Retinal pigment epithelial cell (primary cell): ENCODE results near the gene CEACAM21.
A peak's percentile ranks its signal among the peaks of the same experiment; 100 is the strongest.

ENCODE experiments used
- DNase-seq: peaks from one replicate; pipeline ENCODE4 v3.0.0-alpha.2; 2010; ENCODE audit warnings: low read depth
- H3K4me3 ChIP-seq: 2 replicates; pipeline ENCODE4 v1.5.1; 2011; ENCODE audit warnings: mild to moderate bottlenecking, low read length, control low read depth, moderate library complexity
- TF ChIP-seq, protein P1 (sequence below): conservative IDR thresholded peaks from 2 replicates; pipeline ENCODE4 v1.5.1; 2011; ENCODE audit warnings: low read depth, low read length, control low read depth, inconsistent platforms

CEACAM21 gene

GRCh38 chr19:41531438-41532311 lies 44.3 kb upstream of the CEACAM21 start:
- H3K4me3 ChIP-seq = no peak overlapping the region
- TF ChIP-seq, protein P1, sequence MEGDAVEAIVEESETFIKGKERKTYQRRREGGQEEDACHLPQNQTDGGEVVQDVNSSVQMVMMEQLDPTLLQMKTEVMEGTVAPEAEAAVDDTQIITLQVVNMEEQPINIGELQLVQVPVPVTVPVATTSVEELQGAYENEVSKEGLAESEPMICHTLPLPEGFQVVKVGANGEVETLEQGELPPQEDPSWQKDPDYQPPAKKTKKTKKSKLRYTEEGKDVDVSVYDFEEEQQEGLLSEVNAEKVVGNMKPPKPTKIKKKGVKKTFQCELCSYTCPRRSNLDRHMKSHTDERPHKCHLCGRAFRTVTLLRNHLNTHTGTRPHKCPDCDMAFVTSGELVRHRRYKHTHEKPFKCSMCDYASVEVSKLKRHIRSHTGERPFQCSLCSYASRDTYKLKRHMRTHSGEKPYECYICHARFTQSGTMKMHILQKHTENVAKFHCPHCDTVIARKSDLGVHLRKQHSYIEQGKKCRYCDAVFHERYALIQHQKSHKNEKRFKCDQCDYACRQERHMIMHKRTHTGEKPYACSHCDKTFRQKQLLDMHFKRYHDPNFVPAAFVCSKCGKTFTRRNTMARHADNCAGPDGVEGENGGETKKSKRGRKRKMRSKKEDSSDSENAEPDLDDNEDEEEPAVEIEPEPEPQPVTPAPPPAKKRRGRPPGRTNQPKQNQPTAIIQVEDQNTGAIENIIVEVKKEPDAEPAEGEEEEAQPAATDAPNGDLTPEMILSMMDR = no peak
- DNase-seq = no peak

DNA sequence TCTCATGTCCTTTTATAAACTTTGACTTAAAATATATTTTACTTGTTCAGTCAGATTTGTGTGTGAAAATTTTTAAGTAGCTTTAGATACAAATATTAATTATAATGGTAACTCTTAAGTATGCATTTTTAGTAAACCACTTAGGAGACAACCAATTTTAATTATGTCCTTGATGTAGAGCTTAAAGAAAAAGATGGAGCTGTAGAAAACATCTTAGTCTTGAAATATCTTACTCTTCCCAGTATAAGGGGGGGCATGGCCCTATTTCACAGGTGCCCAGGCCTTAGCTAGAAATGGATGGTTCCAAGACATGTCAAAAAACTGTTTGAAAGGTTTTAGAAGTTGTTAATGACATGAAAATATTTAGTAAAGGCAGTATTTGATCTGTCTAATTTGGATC lies 43.4 kb upstream of the CEACAM21 start:
- DNase-seq = no peak
- TF ChIP-seq, protein P1 = no peak
- no peak overlapping the region for H3K4me3 ChIP-seq

DNA sequence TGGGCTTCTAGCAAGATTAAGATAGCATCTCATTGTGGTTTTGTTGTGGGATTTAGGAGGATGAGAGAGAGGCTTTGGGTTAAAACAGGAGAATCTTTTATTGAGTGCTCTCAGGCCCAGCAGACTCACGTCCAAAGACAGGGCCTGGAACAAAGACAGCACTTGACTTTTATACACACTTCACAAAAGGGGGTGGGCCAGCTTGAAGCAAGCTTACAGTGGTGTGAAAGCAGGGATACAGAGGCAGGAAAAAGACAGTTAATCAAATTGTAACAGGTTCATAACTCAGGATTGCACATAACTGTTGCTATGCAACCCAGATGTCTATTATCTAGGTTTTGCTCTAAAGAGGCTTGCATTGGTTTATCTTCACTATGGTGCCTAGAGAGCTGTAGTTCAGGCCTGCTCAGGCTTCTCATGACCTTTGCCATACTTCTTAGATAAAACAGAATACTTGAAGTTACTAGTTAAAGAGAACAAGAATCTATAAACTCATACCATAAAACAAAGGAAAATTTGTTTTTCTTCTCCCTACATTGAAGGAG lies 42.2 kb upstream of the CEACAM21 start:
- no peak overlapping the region for H3K4me3 ChIP-seq
- DNase-seq = no peak
- TF ChIP-seq, protein P1 = no peak

- TF ChIP-seq, protein P1 = no peak
- H3K4me3 ChIP-seq = no peak overlapping the region
- no peak for DNase-seq
Observed at GRCh38 chr19:41535029-41535622, 40.8 kb upstream of the CEACAM21 start.

DNA sequence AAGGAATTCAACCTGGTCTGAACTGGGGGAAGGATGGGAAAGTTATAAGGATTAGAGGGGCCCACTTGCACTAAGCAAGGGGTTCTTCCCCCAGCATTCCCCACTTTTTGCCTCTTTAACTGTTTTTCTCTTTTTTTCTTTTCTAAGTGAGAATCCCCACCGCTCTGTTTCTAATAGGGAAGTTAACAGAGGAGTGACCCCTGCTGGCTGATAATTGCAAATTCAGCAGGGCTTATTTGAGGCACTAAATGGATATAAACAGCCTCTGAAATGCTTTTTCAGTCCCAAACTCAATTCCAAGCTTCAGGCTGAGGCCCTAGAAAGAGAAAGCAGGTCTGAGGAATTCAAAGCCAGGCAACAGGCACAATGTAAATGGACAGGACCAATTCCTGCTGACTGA lies 38.2 kb upstream of the CEACAM21 start:
- no peak overlapping the region for H3K4me3 ChIP-seq
- TF ChIP-seq, protein P1 = peak; percentile 57
- DNase-seq = no peak

- no peak overlapping the region for H3K4me3 ChIP-seq
- TF ChIP-seq, protein P1 = no peak
- DNase-seq = no peak
Observed at GRCh38 chr19:41540041-41540695, 35.8 kb upstream of the CEACAM21 start.
